Pulmonary artery endothelial cell (primary cell): ENCODE results near the gene GTF2F2. TPM values are rescaled to one million over a fixed set of nuclear protein-coding genes. Genes with fewer than 3 reads are reported as not detected.

ENCODE experiments used
- DNase-seq: peaks from one replicate; pipeline ENCODE4 v3.0.0-alpha.2; 2011; ENCODE audit warnings: low read depth, low spot score
- total RNA-seq: library from RNA; depleted of rRNA; stranded (reverse); fragments of >200 nt; gene quantifications from 2 replicates; pipeline ENCODE4 v1.2.3, GENCODE V29; 2014

GTF2F2 gene
- total RNA-seq, 1 donor from 2014 or later = 23.6 TPM

DNA sequence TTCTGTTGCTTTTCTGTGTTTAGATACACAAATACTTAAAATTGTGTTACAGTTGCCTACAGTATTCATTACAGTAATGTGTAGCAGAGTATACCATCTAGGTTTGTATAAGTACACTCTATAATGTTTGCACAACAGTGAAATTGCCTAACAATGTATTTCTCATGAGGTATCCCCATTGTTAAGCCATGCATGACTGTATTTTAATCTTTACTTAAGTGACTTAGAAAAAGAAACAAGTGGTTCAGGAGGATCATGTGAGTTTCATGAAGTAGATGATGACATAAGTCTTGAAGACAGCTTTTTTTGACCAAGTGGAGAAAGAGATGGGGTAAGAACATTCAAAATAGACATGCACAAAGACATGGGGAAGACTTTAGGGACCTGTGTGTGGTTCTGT is 88.9 kb downstream of the GTF2F2 start:
- DNase-seq = no peak

DNA sequence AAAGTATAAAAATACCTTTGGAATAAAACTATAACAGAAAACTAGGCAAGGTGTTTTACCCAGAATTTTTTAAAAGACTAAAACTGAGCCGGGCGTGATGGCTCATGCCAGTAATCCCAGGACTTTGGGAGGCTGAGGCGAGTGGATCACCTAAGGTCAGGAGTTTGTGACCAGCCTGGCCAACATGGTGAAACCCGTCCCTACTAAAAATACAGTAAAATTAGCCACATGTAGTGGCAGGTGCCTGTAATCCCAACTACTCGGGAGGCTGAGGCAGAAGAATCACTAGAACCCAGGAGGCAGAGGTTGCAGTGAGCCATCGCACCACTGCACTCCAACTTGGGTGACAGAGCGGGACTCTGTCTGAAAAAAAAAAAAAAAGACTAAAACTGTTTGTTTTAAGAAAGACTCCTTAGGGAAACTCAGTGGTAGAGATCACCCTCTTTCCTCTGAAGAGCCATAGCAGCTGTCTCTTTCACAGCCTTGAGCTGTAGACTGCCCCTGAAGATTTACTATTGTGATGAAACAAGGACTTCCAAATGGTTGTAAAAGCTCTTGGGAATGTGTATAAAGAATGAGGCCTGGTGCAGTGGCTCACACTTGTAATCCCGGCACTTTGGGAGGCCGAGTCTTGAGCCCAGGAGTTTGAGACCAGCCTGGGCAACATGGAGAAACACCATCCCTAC is 95.2 kb downstream of the GTF2F2 start:
- no peak for DNase-seq

DNA sequence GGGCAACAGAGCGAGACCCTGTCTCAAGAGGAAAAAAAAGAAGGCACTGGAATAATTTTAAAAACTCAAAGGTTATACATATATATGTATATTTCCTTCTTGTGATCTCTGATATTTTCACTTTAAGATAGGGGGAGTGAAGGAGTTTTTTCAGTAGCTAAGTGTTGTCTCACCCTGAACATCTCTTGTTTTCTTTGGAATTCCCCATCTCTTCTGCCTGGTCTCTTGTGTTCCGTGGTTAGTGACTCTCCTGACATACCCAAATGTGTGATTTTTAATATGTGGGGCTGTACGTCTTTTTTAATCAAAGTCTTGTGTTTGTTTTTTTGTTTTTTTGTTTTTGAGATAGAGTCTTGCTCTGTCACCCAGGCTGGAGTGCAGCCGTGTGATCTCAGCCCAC is 95.9 kb downstream of the GTF2F2 start:
- no peak for DNase-seq

DNA sequence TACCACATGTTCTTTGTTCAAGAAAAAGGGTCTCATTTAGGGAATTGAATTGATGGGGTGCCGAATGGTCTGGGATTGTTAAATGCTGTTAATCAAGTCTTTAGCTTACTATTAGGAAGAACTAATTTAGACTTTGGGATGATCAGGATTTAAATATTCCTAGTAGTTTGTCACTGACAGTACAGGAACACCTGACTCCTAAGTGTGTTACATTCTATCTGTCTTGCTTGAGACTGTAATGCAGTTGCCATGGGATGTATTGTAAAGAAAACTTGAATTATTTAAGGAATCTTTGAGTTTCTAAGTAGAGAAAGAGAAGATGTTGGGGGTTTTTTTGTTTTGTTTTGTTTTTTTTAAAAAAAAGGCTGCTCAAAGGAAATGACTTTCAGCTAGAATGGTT is 98.4 kb downstream of the GTF2F2 start:
- no peak for DNase-seq

DNA sequence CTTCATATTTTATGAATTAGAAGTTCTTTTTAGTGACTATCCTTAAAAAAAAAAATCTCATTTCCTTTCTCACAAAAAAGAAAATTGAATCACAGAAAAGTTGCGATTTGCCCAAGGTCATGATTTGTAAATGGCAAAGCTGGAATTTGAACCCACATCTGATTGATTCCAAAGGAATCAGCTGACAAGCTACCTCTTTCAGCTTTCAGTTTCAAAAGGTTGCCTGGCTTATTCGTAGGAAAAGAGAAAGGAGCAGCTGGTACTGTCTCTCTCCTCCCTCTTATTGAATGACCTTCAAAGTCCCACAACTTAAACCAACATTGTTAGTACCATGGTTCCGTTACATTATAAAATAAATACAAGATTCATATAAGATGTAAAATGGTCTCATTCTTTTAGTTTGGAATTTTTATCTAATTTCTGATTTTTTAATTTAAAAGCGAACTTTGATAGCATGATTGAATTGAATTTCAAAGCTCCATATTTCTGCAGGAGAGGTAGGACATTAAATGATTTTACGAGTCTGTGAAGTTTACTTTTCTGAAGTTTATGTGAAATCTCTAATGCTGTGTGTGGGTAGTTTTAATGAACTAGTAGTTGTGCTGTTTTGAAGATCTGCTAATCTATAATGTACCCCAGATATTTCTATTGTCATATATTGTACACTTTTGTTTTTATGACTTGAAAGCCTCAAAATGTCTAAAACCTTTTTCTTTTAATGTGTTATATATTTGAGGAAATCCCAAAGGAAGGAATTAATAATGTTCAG is 99.0 kb downstream of the GTF2F2 start:
- DNase-seq = no peak

DNA sequence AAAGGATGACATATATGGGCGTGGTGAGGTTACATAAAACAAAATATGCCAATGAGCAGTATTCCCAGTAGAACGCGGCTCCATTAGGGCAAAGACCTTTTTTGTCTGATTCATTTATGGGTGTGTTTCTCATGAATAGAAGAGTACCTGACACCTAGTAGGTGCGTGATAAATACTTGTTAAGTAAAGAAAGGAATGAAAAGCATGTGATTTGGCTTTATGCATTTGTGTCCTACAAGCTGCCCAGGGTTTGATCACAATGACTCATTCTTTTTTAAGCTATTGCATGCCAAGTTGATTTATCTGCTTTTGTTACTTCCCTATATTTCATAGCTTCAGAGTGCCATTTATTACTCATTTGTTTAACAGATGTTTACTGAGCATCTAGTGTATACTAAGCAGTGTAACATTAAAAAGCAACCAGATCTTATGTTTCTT is 99.6 kb downstream of the GTF2F2 start:
- no peak for DNase-seq

DNA sequence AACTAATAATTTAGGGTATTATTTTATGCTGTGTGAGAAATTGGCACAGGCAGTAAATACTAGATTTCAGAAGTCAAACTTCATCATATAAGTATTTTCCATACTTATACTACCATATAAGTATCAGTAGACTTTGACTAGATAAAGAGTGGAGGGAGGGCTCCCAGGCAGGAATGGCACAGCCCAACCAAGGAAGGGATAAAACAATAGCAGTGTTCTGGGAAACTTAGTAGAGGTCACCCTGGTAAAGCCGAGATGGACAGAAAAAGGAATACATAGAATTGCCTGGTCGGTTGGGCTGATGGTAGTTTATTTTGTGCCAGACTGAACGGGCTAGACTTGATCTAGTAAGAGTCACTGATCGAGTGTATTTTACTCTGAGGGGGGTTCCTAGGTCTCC is 100.1 kb downstream of the GTF2F2 start:
- DNase-seq = no peak

DNA sequence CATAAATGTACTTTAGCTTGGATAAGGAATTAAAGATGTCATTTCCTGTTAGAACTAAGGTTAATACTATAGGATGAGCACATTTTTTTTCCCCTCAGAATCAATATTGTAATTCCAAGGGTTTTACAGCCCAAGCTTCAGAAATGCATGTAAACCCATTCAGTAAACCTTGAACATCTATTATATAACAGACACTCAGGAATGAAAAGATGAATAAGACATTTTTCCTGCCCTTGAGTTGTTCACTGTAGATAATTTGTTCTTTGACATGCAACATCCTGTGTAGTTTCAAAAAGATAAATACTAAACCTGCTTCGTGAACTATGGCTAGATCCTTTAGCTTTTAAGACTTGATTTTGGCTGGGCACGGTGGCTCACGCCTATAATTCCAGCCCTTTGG is 102.2 kb downstream of the GTF2F2 start:
- no peak for DNase-seq

DNA sequence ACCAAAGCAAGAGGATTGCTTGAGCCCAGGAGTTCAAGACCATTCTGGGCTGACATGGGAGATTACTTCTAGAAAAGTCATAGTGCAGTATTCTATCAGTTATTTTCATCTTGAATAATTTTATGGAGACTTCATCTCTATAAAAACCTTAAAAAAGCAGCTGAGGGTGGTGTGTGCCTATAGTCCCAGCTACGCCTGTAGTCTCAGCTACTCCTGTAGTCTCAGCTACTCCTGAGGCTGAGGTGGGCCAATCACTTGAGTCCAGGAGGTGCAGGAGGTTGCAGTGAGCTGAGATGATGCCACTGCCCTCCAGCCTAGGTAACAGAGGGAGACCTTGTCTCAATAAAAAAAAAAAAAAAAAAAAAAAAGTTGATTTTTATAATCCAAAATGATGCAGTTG is 102.6 kb downstream of the GTF2F2 start:
- DNase-seq = no peak

DNA sequence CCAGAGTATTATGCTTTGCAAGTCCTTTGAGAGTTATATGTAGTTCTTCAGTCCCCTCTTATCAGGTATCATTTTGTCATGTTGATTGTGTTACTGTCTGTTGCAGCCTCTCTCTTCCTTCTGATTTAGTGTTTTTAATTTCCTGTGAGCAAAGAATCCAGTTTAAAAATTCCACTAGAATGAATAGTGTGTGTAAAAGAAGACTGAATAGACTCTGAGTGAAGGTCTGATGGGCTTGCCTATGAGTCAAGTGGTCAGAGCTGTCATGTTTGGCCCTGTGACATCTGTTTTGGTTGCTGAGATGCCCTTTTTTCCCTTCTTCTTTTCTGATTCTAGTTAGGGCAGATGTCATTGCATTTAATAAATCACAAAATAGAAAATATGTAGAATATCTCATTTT is 103.9 kb downstream of the GTF2F2 start:
- no peak for DNase-seq

DNA sequence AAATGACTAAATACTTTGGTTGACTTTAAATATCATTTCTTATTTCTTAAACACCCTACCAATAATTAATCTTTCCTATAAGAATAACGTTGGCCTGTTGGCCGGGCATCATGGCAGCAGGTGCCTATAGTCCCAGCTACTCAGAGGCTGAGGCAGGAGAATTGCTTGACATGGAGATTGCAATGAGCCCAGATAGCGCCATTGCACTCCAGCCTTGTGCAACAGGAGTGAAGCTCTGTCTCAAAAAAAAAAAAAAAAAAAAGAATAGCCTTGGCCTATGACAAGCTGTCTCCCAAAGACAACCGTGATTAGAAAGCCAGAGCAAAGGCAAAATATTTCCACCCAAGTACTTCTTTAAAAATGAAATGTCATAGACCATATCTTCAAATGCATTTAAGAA is 105.1 kb downstream of the GTF2F2 start:
- DNase-seq = no peak

DNA sequence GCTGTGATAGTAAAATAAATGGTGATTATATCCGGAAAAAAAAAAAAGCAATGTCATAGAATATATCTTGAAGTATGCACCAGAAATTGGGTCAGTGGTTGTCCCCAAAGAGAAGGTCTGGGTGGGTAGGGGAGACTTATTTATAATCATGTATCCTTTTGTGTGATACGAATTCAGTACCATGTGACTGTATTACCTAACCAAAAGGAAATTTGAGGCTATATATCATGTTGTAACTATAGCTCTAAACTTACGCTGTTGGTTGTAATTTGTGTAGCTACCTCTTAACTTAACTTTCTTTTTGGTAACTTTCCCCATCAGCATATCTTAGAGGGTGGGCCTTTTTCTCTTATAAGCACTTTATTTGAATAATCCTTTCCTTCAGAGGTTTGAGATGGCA is 105.7 kb downstream of the GTF2F2 start:
- DNase-seq = no peak

DNA sequence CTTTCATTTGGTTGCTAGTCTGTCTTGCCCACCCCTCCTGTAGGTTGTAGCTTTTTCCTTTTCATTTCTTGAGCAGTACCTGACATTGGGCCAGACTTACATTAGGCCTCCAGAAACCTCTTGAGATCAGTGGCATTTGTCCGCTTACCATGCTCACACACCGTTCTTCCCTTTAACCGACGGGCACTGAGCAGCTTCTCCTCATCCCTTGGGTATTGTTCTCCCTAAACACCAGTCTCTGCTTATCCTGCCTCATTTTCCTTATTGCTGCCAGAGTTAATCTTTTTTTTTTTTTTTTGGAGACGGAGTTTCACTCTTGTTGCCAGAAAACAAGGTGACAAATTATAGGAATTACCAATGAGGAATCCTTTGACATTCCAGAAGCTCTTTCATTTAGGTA is 107.7 kb downstream of the GTF2F2 start:
- DNase-seq = no peak

DNA sequence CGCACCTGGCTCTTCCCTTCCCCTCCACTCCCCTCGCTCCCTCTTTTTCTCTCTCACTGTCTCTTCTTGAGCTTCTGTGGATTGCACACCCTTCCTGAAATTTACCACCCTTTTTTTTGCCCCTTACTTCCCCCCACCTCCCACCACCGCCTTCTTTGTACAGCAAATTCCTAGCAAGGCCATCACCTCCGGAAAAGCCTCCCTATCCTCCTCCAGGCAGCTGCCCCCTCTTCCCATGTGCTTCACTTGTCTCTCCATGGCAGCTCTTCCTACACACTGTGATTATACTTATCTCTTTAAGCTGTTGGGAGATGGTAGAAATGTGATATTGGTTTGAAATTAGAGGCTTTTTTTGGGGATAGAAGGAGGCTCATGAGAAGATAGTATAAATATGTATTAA is 108.9 kb downstream of the GTF2F2 start:
- DNase-seq = no peak

DNA sequence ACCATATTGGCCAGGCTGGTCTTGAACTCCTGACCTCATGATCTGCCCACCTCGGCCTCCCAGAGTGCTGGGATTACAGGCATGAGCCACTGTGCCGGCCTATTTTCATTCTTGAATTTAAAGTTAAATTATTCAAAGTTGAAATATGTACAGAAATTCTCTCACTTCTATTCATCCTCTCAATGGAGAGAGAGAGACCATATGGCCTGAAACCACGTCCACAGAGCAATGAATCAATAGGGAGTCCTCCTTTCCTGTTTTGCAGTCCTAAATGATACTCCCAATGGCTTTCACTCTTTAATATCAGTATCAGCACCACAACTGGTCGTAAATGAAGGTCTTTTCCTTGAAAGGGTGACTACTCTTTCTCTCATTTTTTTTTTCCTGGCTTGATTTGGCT is 111.0 kb downstream of the GTF2F2 start:
- no peak for DNase-seq

DNA sequence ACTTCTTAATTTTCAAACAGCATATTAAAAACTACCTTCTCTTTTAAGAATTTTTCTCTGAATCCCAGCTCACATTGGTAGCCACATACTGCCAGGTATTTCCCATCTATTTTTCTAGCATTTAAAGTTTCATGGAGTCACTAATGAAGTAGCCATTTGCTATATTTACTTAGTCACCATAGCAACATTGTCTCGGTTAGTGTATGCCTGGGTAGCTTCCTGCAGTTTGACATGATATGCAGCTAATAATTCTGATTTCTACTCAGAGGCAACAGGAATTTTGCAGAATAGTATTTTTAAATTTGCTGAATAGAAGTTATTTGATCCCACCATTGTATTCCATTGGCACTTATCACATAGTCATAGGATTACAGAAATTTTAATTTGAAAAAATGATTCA is 111.4 kb downstream of the GTF2F2 start:
- no peak for DNase-seq

DNA sequence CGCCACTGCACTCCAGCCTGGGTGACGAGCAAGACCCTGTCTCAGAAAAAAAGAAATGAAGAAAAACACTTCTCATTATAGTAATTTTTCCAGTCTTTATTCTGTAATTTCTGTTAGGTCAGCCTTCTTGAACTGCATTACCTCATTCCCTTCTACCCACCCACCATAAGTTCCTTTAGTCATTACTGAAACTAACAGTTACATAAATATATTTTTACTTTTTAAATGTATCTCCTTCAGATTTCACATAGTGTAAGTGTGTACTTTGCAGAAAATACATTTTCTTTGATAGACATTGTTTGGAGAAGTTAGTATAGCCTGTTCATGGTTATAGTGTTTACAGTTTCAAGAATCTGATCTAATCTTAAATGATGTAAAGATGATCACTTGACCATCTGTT is 112.3 kb downstream of the GTF2F2 start:
- no peak for DNase-seq

DNA sequence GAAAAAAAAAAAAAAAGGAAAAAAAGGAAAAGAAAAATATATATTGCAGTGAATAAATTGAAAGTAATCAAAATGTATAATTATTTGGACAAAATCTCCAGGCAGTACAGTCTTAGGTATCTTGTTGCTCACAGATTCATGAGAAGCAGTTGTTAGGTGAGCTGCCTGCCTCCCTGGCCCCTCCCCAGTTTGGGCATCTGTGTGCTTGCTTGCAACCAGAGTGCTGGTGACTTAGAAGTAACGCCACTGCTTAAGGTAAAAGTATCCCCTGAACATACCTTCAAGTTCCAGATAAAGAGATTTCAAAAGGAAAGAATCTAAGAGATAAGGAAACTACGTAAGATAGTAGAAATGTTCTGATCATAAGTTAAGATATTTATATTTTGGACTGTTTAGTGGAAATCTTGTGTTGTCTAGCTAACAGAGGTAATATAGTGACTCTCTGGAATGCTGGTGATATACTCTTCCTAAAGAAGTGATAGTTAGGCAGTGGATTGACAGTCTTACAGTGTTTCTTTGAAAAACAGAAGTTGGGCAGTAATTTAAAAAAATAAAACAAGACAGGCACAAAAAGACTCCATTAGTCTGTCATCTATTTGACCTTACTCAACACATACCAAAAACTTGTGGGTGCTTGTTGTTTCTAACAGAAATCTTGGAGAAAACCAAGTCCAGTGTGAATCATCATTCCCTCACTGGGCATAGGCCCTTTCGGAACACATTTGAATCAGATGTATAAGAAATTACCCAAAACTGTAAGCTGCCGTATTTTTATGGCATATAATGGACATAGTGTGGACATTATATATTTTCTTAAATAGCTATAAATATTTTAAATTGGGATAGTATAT is 118.9 kb downstream of the GTF2F2 start:
- no peak for DNase-seq

DNA sequence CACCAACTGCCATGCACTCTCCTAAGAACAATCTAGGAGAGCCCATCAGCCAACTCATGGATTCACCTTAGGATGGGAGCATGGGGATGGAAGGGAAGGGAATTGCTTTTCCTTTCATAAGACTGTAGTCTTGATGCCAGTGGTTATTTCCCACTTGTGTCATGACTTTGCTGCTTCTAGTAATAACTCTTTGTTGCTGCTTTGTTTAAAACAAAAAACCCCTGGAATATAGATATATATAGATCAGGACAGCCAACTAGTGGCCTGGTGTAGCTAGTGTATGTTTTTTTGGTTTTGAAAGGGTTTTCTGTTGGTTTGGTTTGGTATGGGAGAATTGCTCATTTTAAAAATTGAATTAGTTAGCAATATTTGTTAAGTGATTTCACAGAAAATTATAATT is 119.8 kb downstream of the GTF2F2 start:
- DNase-seq = no peak

DNA sequence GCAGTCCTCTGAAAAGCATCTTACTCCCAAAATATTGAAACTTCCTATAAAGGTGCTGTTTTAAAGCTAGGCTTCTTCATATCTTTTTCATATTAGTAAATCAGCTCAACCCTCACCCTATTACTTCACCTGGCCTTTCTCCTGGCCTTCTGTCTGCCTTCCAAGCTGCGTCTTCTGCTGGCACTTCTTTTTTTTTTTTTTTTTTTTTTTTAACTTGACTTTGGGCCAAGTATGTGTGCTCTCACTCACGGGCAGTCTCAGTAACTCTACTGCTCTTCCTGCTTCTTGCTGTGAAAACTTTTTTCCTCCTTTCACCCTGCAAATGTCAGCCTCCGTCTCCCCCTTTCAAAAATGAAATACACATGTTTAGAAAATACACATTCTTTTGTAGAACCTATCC is 121.8 kb downstream of the GTF2F2 start:
- no peak for DNase-seq

DNA sequence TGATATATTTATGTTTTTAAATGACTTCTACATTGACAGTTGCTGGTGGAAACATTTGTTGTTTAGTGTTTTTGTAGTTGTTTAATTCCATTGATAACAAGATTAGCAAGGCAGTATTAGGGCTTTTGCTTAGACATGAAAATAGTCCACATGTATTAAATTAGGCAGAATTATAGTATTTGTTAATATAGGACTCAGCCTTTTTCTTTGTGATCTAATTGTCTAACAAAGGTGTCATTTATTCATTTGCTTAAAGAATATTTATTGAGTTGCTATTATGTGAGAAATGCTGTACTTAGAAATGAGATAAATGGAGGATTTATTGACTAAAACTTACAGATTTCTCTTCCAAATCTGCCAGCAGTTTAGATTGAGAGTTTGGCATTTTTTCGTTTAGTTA is 122.2 kb downstream of the GTF2F2 start:
- no peak for DNase-seq

DNA sequence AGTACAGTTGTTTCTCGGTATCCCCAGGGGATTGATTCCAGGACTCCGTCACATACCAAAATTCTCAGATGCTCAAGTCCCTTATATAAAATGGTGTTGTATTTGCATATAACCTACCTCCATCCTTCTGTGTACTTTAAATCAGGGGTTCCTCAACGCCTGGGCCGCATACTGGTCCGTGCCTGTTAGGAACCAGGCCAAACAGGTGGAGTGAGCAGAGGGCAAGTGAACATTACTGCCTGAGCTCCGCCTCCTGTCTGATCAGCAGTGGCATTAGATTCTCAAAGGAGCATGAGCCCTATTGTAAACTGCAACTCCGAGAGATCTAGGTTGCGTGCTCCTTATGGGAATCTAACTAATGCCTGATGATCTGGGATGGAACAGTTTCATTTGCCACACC is 122.8 kb downstream of the GTF2F2 start:
- DNase-seq = no peak
